ENCODE data around the gene EPHA8.

EPHA8 gene

GRCh38 chr1:22537441-22538139 is 25.7 kb upstream of the EPHA8 start:
- DNase-seq = no peak

GRCh38 chr1:22539510-22540118 is 23.7 kb upstream of the EPHA8 start:
- DNase-seq = no peak

- no peak for DNase-seq
Observed at GRCh38 chr1:22540337-22540736, 23.0 kb upstream of the EPHA8 start.

- no peak for DNase-seq
Observed at GRCh38 chr1:22542886-22543285, 20.4 kb upstream of the EPHA8 start.

GRCh38 chr1:22543679-22544078 is 19.6 kb upstream of the EPHA8 start:
- no peak for DNase-seq

GRCh38 chr1:22544606-22545005 is 18.7 kb upstream of the EPHA8 start:
- no peak for DNase-seq

GRCh38 chr1:22545141-22545540 is 18.1 kb upstream of the EPHA8 start:
- no peak for DNase-seq

- DNase-seq = no peak
Observed at GRCh38 chr1:22547186-22547817, 16.0 kb upstream of the EPHA8 start.

GRCh38 chr1:22547818-22548462 is 15.3 kb upstream of the EPHA8 start:
- no peak for DNase-seq

GRCh38 chr1:22550021-22550420 is 13.3 kb upstream of the EPHA8 start:
- no peak for DNase-seq

- no peak for DNase-seq
Observed at GRCh38 chr1:22551591-22551990, 11.7 kb upstream of the EPHA8 start.

- no peak for DNase-seq
Observed at GRCh38 chr1:22552021-22552420, 11.3 kb upstream of the EPHA8 start.

- no peak for DNase-seq
Observed at GRCh38 chr1:22553104-22553880, 10.0 kb upstream of the EPHA8 start.

GRCh38 chr1:22553991-22554522 is 9.2 kb upstream of the EPHA8 start:
- DNase-seq = no peak

GRCh38 chr1:22555371-22555656 is 8.0 kb upstream of the EPHA8 start:
- no peak for DNase-seq

- no peak for DNase-seq
Observed at GRCh38 chr1:22556391-22557104, 6.7 kb upstream of the EPHA8 start.

GRCh38 chr1:22557341-22557950 is 5.8 kb upstream of the EPHA8 start:
- DNase-seq = peak; percentile 93

- DNase-seq = no peak
Observed at GRCh38 chr1:22563671-22564602, 648 bp downstream of the EPHA8 start.

GRCh38 chr1:22566161-22566560 is 2.9 kb downstream of the EPHA8 start:
- no peak for DNase-seq

- no peak for DNase-seq
Observed at GRCh38 chr1:22567197-22567596, 3.9 kb downstream of the EPHA8 start.

- no peak for DNase-seq
Observed at GRCh38 chr1:22567994-22568393, 4.7 kb downstream of the EPHA8 start.
